Activated naive CD8-positive, alpha-beta T cell (primary cell): ENCODE measurements around the gene OR2A42.
"Not testable (repeated sequence)": the region's sequence is repeated elsewhere in the genome, so short reads cannot be mapped to it uniquely, and the experiment has no call there.

Experiments
- H3K27ac Mint-ChIP-seq: one replicate; pipeline ENCODE4 v1.8.0; 2021; ENCODE audit warnings: mixed read lengths
- H3K27me3 Mint-ChIP-seq: one replicate; pipeline ENCODE4 v1.8.0; 2021; ENCODE audit warnings: mixed read lengths
- H3K36me3 Mint-ChIP-seq: one replicate; pipeline ENCODE4 v1.8.0; 2021; ENCODE audit warnings: mixed read lengths
- H3K4me1 Mint-ChIP-seq: one replicate; pipeline ENCODE4 v1.8.0; 2021; ENCODE audit warnings: low read depth, mixed read lengths
- H3K4me3 Mint-ChIP-seq: one replicate; pipeline ENCODE4 v1.8.0; 2021; ENCODE audit warnings: mild to moderate bottlenecking, mixed read lengths
- H3K9me3 Mint-ChIP-seq: one replicate; pipeline ENCODE4 v1.8.0; 2021; ENCODE audit warnings: low read depth, mixed read lengths

The OR2A42 gene

GRCh38 chr7:144239365-144239764, at the start of gene OR2A42:
Gene OR2A42, minus strand, starts transcription at chr7:144239605. Its CDS starts 6,762 bp downstream, at chr7:144232843.
- H3K27ac Mint-ChIP-seq, H3K27me3 Mint-ChIP-seq, H3K9me3 Mint-ChIP-seq, H3K4me3 Mint-ChIP-seq, H3K4me1 Mint-ChIP-seq, H3K36me3 Mint-ChIP-seq: not testable (repeated sequence)

GRCh38 chr7:144287171-144287784, 47.9 kb upstream of the OR2A42 start:
- H3K27me3 Mint-ChIP-seq, H3K27ac Mint-ChIP-seq, H3K36me3 Mint-ChIP-seq, H3K4me3 Mint-ChIP-seq, H3K9me3 Mint-ChIP-seq, H3K4me1 Mint-ChIP-seq: not testable (repeated sequence)

- H3K9me3 Mint-ChIP-seq, H3K36me3 Mint-ChIP-seq, H3K27ac Mint-ChIP-seq, H3K4me3 Mint-ChIP-seq, H3K4me1 Mint-ChIP-seq, H3K27me3 Mint-ChIP-seq: not testable (repeated sequence)
These were observed 44.3 kb upstream of the OR2A42 start for GRCh38 chr7:144283716-144284115.

- not testable (repeated sequence) for H3K4me1 Mint-ChIP-seq, H3K36me3 Mint-ChIP-seq, H3K27me3 Mint-ChIP-seq, H3K27ac Mint-ChIP-seq, H3K9me3 Mint-ChIP-seq, H3K4me3 Mint-ChIP-seq
These were observed 43.1 kb upstream of the OR2A42 start for GRCh38 chr7:144282490-144282889.

- not testable (repeated sequence) for H3K27me3 Mint-ChIP-seq, H3K4me1 Mint-ChIP-seq, H3K27ac Mint-ChIP-seq, H3K36me3 Mint-ChIP-seq, H3K4me3 Mint-ChIP-seq, H3K9me3 Mint-ChIP-seq
These were observed 42.6 kb upstream of the OR2A42 start for GRCh38 chr7:144281981-144282380.

- H3K36me3 Mint-ChIP-seq, H3K27me3 Mint-ChIP-seq, H3K9me3 Mint-ChIP-seq, H3K4me1 Mint-ChIP-seq, H3K27ac Mint-ChIP-seq, H3K4me3 Mint-ChIP-seq: not testable (repeated sequence)
These were observed 40.6 kb upstream of the OR2A42 start for GRCh38 chr7:144280010-144280409.

GRCh38 chr7:144275281-144275680, 35.9 kb upstream of the OR2A42 start:
- H3K27me3 Mint-ChIP-seq, H3K4me1 Mint-ChIP-seq, H3K9me3 Mint-ChIP-seq, H3K4me3 Mint-ChIP-seq, H3K27ac Mint-ChIP-seq, H3K36me3 Mint-ChIP-seq: not testable (repeated sequence)

- H3K4me1 Mint-ChIP-seq, H3K36me3 Mint-ChIP-seq, H3K27me3 Mint-ChIP-seq, H3K9me3 Mint-ChIP-seq, H3K4me3 Mint-ChIP-seq, H3K27ac Mint-ChIP-seq: not testable (repeated sequence)
These were observed 29.8 kb upstream of the OR2A42 start, which contains the start of gene CTAGE8 for GRCh38 chr7:144269188-144269587. Gene CTAGE8, minus strand, starts transcription at chr7:144269288. Its CDS starts 38 bp downstream, at chr7:144269250.

GRCh38 chr7:144264692-144265091, 25.3 kb upstream of the OR2A42 start, which contains the start of gene OR2A7:
Gene OR2A7, minus strand, starts transcription at chr7:144264792. Its CDS starts 5,164 bp downstream, at chr7:144259628.
- H3K27ac Mint-ChIP-seq, H3K4me1 Mint-ChIP-seq, H3K4me3 Mint-ChIP-seq, H3K27me3 Mint-ChIP-seq, H3K36me3 Mint-ChIP-seq, H3K9me3 Mint-ChIP-seq: not testable (repeated sequence)

- not testable (repeated sequence) for H3K9me3 Mint-ChIP-seq, H3K4me3 Mint-ChIP-seq, H3K4me1 Mint-ChIP-seq, H3K27me3 Mint-ChIP-seq, H3K27ac Mint-ChIP-seq, H3K36me3 Mint-ChIP-seq
These were observed 22.7 kb upstream of the OR2A42 start for GRCh38 chr7:144262128-144262527.

GRCh38 chr7:144259067-144259466, 19.7 kb upstream of the OR2A42 start:
- H3K27ac Mint-ChIP-seq, H3K4me3 Mint-ChIP-seq, H3K36me3 Mint-ChIP-seq, H3K9me3 Mint-ChIP-seq, H3K27me3 Mint-ChIP-seq, H3K4me1 Mint-ChIP-seq: not testable (repeated sequence)

- no peaks in the 10 kb centered on the region for H3K4me1 Mint-ChIP-seq
- H3K27me3 Mint-ChIP-seq = no peaks in the 10 kb centered on the region
- no peaks in the 10 kb centered on the region for H3K9me3 Mint-ChIP-seq
- H3K27ac Mint-ChIP-seq = no peak overlapping the region
- no peaks in the 10 kb centered on the region for H3K36me3 Mint-ChIP-seq
- H3K4me3 Mint-ChIP-seq = no peak overlapping the region
These were observed 16.7 kb upstream of the OR2A42 start for GRCh38 chr7:144256112-144256511.

GRCh38 chr7:144255471-144255897, 16.1 kb upstream of the OR2A42 start:
- Mint-ChIP-seq H3K4me1 (no peaks in the 10 kb centered on the region), H3K4me3 (no peak overlapping the region), H3K9me3 (no peaks in the 10 kb centered on the region), H3K36me3 (no peaks in the 10 kb centered on the region), H3K27me3 (no peaks in the 10 kb centered on the region), H3K27ac (no peak overlapping the region)

GRCh38 chr7:144252307-144252706, 12.9 kb upstream of the OR2A42 start:
- not testable (repeated sequence) for H3K9me3 Mint-ChIP-seq, H3K27me3 Mint-ChIP-seq, H3K27ac Mint-ChIP-seq, H3K36me3 Mint-ChIP-seq, H3K4me3 Mint-ChIP-seq, H3K4me1 Mint-ChIP-seq

GRCh38 chr7:144247674-144248330, 8.4 kb upstream of the OR2A42 start:
- not testable (repeated sequence) for H3K27me3 Mint-ChIP-seq, H3K9me3 Mint-ChIP-seq, H3K4me1 Mint-ChIP-seq, H3K4me3 Mint-ChIP-seq, H3K27ac Mint-ChIP-seq, H3K36me3 Mint-ChIP-seq

GRCh38 chr7:144246967-144247366, 7.6 kb upstream of the OR2A42 start:
- not testable (repeated sequence) for H3K27ac Mint-ChIP-seq, H3K4me1 Mint-ChIP-seq, H3K36me3 Mint-ChIP-seq, H3K4me3 Mint-ChIP-seq, H3K9me3 Mint-ChIP-seq, H3K27me3 Mint-ChIP-seq
